Central memory CD4-positive, alpha-beta T cell (primary cell): ENCODE data around the gene MCU.
"Not testable (repeated sequence)": the region's sequence is repeated elsewhere in the genome, so short reads cannot be mapped to it uniquely, and the experiment has no call there.

Experiments
- DNase-seq: peaks from one replicate; pipeline ENCODE4 v3.0.0; 2022

Gene MCU

DNA sequence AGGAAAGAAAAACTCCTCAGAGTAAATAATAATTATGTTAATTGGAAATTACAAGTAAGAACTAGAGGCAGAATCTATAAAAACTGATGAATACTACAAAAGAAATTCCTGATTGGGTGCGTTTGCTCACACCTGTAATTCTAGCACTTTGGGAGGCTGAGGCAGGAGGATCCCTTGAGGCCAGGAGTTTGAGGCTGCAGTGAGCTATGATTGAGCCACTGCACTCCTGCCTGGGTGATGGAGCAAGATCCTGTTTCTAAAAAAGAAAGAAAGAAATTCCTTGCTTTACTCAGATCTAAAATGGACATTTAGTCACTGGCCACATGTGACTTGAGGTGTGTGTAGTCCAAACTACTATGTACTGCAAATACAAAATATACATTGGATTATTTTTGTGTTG is 42.0 kb downstream of the MCU start:
- no peak for DNase-seq

DNA sequence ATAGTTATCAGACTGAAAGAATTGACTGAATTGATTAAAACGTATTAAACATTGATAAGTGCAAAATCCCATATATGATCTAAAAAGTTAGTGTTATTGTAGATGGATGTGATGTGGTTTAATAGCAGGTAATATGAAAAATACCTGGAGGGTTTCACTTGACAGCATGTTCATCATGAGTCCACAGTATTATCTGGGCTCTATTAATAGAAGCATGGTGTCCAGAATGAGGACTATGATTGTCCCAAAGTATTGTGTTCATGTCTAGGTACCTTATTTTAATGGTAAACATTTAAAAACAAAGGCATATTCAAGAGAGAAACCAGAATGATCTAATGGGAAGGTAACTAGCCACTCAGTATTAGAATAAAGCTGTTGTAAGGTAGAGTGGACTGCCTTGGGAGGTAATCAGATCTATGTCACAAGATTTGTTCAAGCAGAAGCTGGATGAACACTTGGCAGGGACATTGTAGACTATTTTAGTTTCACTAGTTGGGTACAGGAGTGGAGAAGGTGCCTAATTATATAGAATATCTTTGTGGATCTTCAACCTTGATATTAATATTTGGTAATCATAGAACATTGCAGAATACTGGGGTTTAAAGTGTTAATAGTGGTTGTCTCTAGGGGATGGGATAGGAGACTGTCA is 43.5 kb downstream of the MCU start:
- DNase-seq = no peak

DNA sequence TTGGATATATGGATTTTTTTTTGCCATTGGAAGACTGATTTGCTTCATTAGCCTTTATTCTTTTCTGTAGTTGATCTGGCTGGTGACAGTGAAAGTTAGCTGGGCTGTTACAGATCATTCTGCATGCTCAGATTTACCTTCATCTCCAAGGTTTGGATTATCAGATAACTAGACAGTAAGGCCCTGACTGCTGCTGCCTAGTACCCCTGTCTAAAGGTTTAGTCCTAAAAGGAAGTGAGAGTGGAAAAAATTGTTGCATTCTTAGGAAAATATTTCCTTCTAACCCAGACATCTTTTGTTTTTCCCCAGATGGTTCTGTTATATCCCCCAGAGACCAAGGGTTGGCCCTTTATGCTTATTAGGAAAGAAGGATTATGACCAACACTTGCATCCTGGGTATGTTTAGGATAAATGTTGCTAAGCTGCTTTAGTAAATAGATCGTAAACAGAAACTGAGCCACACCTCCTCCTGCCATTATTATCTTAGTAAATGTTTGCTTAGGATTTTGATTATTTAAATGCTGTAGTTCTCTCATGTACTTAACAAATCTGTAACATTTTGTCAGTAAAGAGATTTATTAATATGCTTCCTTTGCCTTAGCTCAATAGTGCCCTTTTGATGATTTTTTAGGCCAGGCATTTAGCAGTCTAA is 44.4 kb downstream of the MCU start:
- DNase-seq = no peak

DNA sequence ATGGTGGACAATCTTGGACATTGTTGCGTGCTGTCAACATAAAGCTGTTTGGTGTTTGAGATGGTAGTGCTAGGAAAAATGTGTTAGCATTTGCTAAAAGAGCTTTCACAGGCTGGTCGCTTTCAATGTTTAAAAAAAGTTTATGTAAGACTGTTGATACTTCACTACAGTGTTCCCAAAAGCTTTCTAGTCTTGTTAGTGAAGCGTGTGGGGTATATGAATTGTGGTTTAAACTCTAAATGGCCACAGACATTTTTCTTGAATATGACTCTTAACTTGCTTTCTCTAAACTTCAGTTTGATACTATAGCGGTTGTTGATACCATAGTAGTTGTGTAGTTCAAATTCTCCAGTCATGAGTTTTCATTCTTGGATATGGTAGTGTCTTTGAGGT is 44.9 kb downstream of the MCU start:
- no peak for DNase-seq

DNA sequence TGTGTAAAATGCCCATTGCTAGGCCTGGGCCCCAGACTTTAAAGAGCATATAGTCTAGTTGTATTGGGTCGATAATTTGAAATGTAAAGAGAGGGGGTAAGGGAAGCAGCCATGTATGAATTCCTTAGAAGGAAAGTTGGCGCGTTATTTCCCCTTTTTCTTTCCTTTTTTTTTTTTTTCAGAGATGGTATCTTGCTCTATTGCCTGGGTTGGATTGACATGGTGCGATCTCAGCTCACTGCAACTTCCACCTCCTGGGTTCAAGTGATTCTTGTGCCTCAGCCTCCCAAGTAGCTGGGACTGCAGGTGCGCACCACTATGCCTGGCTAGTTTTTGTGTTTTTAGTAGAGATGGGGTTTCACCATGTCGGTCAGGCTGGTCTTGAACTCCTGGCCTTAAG is 45.4 kb downstream of the MCU start:
- DNase-seq = not testable (repeated sequence)

DNA sequence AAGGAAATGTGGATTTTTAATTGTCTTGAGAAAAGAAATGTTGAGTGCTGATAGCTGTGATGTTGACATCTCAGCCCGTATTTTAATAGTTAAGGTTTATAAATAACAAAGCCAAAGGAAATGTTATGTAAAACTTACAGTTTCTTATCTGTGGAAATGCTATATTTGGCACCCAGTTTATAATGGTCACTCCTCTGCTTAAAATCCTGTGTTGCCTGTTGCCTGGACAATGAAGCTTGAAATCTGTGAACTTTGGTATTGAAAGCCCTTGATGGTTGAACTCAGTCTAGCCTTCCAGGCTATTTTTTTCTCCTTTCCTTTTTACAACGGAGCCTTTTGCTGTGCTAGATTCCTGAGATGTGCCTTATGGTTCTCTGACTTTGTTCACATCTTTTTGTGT is 46.5 kb downstream of the MCU start:
- no peak for DNase-seq

DNA sequence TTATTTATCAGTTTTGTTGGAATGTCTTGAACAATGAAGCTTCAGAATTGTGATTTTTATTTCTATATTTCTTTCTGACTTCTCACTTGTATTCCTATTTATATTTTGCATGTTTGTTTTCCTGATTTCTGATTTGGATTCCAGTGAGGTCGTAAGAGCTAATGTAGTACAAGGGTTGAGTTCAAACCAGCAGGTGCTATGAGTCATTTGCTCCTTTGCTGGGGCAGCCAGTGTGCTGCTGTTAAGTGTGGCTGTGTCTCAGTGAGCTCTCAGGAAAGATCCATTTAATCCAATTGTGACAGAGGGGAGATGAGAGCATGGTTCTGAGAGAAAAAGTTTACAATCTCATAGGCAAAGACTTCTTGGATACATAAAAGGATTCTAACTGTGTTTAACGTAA is 48.6 kb downstream of the MCU start:
- DNase-seq = no peak

DNA sequence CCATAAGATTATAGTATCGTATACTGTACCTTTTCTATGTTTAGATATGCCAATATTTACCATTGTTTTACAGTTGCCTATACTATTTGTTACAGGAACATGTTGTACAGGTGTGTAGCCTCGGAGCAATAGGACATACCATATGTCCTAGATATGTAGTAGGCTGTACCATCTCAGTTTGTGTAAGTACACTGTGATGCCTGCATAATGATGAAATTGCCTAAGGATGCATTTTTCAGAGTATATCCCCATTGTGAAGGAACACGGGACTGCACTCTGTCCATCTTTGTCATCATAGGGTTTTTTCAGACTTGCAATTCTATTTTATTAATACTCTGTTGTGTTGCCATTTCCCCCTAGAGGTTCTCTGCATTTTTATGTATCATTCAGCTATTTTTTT is 50.1 kb downstream of the MCU start:
- DNase-seq = no peak

DNA sequence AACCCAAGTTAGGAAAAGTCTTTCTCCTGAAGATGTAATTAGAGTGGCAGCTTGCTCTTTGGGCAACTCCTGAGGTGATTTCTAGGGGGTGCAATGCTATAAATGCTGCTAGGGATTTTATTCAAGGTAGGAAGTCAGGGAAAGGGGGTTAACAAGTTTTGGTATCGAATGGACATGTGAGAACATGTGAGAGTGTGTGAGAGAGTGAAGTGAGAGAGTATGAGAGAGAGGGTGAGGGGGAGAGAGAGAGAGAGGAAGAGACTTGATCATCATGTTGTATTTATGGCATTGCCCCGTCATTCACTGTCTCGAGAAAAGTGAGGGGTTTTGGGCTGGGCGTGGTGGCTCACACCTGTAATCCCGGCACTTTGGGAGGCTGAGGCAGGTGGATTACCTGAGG is 50.9 kb downstream of the MCU start:
- DNase-seq = no peak

DNA sequence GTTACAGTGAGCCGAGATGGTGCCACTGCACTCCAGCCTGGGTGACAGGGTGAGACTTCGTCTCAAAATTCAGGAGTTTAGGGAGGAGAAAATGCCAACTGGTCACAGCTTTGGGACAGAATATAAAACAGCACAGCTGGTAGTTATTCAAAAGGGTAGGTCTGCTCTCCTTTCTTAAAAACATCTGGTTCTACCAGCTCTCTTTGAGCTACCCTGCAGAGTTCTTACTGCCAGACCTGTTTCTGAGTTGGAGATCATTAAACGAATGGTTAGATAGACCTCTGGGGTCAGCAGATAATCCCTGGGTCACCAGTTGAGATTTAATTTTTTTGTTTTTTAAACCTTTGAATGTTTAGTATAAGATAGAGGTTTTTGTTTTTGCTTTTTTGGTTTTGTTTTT is 52.6 kb downstream of the MCU start:
- DNase-seq = no peak

DNA sequence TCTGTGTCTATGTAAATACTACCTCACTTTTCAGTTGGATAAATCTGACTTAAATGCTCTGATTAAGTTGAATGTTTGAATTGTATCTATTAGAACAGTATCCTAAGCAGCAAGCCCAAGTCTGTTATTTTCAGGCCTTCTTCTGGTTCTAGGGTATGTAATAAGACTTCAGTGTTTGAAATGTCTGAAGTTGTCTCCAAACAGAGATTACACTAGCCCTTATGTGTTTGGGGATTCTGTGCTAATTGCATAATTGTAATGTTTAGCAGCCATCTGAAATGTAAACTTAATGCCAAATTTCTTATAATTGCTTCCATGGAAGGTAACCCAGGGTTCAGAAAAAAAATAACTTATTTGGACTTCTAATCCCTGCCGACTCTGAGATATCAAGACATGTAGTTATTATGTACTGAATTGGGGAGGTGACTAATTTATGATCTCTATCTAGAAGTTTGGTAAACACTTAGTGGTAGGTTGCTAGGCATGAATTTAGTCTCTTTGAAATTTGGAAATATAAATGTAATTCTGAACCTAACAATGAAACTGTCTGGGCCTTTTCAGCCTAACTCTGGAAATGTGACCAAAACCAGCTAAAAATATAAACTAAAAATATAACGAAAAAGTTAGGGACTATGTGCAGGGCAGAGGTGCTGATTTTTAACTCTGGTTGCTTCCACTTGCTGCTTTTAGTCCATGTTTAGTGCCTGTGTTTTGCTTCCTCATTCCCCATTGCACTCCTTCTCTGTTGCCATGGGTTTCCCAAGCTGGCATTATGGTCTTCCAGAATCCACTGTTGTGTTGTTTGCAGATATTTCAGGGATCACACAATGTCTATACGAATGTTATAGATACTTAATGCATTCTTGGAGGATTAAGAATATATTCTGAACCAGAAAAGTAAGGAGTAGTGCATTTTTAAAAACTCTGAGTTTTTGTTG is 54.8 kb downstream of the MCU start:
- no peak for DNase-seq

DNA sequence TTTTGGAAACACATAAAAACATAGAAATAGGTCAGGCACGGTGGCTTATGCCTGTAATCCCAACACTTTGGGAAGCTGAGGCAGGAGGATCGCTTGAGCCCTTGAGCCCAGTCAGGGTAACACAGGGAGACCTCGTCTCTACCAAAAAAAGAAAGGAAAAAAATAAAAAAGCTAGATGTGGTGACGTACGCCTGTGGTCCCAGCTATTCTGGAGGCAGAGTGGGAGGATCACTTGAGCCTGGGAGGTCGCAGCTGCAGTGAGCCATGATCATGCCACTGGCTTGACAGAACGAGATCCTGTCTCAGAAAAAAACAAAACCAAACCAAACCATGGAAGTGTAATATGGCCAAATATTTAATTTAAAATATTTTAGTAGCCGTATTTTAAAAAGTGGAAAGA is 55.6 kb downstream of the MCU start:
- DNase-seq = no peak

DNA sequence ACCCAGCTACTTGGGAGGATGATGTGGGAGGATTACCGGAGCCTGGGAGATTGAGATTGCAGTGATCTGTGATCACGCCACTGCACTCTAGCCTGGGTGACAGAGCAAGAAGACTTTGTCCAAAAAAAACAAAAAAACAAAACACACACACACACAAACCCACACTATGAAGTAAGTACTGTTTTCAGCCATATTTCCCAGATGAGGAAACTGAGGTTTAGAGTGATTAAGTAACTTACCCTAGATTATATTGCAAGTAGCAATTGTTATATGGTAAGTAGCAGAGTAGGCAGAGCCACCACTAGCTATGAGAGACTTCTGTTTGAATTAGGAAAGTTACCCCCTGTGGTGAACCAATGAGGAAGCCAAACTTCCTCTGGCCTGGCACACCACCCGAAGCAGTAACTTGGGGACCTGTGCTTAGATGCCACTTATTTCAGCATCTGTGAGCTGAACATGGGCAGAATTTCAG is 61.9 kb downstream of the MCU start:
- DNase-seq = no peak

DNA sequence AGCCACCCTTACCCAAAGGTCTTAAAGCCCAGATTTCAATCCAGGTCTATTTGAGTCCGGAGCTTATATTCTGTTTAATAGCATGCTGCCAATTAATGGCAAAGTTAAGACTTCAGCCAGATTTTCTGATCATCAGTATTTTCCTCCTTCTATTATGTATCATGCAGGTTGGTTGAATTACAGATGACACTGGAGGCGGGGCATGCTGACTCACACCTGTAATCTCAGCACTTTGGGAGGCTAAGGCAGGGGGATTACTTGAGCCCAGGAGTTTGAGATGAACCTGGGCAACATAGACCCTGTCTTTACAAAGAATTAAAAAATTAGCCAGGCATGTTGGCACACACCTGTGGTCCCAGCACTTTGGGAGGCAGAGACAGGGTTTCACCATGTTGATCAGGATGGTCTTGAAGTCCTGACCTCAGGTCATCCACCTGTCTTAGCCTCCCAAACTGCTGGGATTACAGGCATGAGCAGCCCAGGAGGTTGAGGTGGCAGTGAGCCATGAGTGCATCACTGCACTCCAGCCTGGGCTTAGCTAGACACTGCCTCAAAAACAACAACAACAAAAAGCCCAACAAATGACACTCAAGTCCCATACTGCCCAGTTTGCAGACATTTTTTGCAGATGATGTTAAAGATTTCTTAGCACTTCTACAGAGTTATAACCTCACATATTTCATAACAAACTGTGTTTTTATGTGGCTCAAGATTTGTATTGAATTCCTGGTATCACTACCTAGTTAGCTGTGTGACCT is 62.5 kb downstream of the MCU start:
- DNase-seq = no peak

DNA sequence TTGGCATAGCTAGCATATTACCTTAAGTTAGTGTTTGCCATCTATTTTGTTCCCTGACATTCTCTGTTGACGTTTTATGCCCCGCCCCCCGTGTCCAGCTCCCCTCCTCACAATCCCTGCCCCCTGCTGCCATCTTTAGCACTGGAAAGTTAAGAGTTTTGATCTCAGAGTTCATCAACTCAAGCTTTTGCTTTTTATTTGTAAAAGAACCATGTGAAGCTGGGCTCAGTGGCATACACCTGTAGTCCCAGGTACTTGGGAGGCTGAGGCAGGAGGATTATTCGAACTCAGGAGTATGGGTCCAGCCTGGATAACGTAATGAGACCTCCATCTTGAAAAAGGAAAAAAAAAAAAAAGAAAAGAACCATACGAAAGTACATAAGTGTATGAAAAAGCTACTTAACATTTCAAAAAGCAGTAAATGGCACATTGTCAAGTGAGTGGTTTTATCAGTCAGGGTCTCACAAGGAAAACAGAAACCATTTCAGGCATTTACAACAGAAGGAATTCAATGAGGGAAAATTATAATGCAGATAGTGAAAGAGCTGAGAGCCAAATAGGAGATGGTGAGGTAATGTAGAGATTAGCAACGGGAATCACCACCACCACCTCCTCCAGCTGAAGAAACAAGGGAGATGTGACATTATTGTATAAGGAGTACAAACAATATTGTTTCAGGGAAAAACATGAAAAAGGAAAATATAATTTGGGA is 64.9 kb downstream of the MCU start:
- no peak for DNase-seq

DNA sequence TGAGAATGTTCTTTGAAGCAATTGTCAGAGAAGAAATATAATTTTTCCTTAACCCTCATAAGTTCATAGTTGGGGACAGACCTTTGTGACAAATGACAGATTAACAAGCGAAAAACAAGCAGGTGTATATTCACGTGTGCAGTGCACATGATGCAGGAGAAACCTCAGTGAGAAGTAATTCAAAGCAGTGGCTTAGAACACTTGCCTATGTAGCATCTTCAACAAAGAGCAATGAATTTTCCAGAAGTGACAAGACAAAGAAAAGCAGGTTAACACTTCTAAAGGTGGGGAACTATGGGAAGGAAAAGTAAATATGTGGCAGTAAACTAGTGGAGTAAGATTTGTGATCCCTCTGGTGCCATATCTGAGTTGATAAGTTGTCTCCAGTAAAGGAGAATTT is 65.8 kb downstream of the MCU start:
- DNase-seq = no peak

DNA sequence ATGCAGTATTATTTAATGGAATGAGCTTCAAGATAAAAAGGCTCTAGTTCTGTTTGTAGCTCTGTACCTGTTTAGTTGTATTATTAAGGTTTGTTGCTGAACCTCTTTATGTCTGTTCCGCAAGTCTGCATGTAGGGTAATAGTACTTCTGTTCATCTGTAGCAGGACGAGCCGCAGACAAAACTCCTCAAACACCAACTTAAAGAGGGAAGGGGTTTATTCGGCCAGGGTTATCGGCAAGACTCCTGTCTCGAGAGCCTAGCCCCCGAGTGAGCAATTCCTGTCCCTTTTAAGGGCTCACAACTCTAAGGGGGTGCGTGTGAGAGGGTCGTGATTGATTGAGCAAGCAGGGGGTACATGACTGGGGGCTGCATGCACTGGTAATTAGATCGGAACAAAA is 67.0 kb downstream of the MCU start:
- DNase-seq = not testable (repeated sequence)

DNA sequence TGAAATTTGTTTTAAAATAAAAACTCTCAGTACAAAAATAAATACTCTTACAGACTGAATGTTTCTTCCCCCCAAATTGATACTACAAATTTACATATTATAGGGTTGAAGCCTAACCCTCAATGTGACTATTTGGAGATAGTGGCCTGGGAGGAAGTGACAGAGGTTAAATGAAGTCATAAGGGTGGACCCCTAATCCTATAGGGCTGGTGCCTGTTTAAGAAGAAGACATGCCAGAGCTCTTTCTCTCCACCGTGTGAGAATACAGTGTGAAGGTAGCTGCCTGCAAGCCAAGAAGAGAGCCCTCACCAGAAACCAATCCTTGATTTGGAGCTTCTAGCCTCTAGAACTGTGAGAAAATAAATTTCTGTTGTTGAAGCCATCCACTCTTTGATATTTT is 67.6 kb downstream of the MCU start:
- no peak for DNase-seq

DNA sequence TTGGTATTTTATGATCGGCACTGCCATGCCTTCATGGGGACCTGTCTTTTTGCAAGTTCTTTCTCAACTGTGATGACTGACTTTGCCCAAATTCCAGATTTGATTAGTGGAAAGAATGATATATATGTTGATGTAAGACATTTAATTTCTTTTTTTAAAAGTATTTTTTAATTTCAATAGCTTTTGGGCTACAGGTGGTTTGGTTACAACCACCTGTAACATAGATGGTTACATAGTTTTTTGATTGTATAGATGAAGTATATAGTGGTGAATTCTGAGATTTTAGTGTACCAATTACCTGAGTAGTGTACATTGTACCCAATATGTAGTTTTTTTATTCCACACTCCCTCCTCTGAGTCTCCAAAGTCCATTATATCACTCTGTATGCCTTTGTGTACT is 69.6 kb downstream of the MCU start:
- DNase-seq = no peak

DNA sequence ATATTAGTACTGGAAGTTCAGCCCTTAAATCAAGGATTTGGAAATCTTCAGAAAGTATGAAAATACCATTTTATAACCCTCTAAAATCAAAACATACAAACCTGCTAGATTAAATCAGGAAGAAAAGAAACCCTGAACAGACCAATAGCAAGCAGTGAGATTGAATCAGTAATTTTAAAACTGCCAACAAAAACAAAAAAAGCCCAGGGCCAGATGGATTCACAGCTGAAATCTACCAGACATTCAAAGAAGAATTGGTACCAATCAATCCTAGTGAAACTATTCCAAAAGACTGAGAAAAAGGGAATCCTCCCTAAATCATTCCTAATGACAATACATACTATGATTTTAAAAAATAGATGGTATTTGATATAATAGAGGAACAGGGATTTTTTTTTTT is 70.1 kb downstream of the MCU start:
- DNase-seq = no peak

DNA sequence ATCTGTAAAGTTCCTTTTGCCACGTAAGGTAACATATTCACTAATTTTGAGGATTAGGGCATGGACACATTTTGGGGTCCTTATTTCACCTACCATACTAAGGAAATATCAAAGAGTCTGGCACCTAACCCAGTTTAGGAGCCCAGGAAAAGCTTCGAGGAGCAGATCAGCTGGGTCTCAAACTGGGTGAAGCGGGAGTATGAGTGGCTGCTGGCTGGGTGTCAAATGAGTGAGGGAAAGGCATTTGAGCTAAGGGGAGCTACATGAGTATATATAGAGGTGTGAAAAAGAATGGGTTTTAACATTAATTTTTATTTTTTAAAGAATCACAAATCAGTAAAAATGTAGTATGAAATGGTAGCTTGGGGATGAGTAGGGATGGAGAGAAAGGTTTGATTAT is 71.3 kb downstream of the MCU start:
- no peak for DNase-seq

DNA sequence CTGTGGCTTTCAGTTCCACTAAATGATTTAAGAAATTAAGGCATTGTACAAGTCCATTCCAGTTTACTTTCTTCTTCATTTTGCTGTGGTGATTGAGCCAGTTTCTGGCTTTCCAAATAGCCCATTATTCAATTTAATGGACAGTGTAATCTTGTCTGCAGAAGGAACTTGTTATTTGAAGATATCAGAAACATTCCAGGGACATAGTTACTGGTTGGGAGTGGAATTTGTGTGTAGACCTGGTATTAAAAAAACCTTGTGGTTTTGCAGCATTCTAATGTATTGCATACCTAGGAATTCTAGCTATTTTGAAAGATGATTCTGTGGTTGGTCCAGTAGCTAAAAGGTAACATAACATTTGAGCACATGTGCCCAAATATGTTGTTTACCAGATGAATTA is 72.2 kb downstream of the MCU start:
- no peak for DNase-seq
